K562 (cell line): ENCODE results near the gene DNASE1L3. TPM values are rescaled to one million over a fixed set of nuclear protein-coding genes. Genes with fewer than 3 reads are reported as not detected.

Source experiments
- ATF7 ChIP-seq: fragments of 450-650 bp; IDR thresholded peaks from 2 replicates; pipeline ENCODE4 v1.7.1; 2014; ENCODE audit warnings: mild to moderate bottlenecking, moderate library complexity
- CBX8 ChIP-seq: fragments of 200-600 bp; sonication (generic); IDR thresholded peaks from 2 replicates; pipeline ENCODE4 v1.6.1; 2012; ENCODE audit warnings: borderline replicate concordance, mixed run types, low read depth, mild to moderate bottlenecking, moderate library complexity, mixed read lengths, low read length, control low read depth, inconsistent platforms; ENCODE audit not compliant: poor library complexity, severe bottlenecking; ENCODE audit errors: extremely low read depth
- NBN ChIP-seq: fragments of 450-650 bp; IDR thresholded peaks from 2 replicates; pipeline ENCODE4 v1.6.1; 2016; ENCODE audit warnings: low read depth, mild to moderate bottlenecking
- RNF2 ChIP-seq: sonication (generic); IDR thresholded peaks from 2 replicates; pipeline ENCODE4 v1.6.1; 2016
- STAT5A ChIP-seq: IDR thresholded peaks from 2 replicates; pipeline ENCODE4 v1.6.1; 2012; ENCODE audit warnings: low read length, inconsistent platforms, borderline replicate concordance
- ZNF24 ChIP-seq: fragments of 450-650 bp; IDR thresholded peaks from 2 replicates; pipeline ENCODE4 v1.6.1; 2016
- ZNF57 ChIP-seq: fragments of 450-650 bp; formaldehyde crosslinking; IDR thresholded peaks from 2 replicates; pipeline ENCODE4 v1.4.0; 2020; ENCODE audit warnings: mild to moderate bottlenecking, moderate library complexity
- polyA plus RNA-seq, 8 experiments: library from polyadenylated mRNA; depleted of rRNA in 4 of 8; stranded (reverse) in 5 of 8; unstranded in 3 of 8; fragments of >200 nt; fragmentation: Nextera tagmentation in 2 of 8; fragmentation: Illumina TruSeq in 1 of 8; extraction: Ambion mirVana in 2 of 8; extraction: Trizol in 1 of 8; gene quantifications; 2 replicates each; pipeline versions ENCODE4 v1.2.1 to v1.2.3, GENCODE V29; 2011 to 2014; ENCODE audit warnings: inconsistent platforms in 1 of 8, missing spikeins in 1 of 8
- total RNA-seq, 7 experiments: library from RNA; depleted of rRNA in 6 of 7; stranded (reverse); fragments of >200 nt in 6 of 7; fragmentation: Illumina TruSeq in 2 of 7; extraction: Trizol in 2 of 7; gene quantifications; 2 replicates each; pipeline versions ENCODE4 v1.2.1 to v1.2.3, GENCODE V29; 2011 to 2021; ENCODE audit warnings: low replicate concordance in 1 of 7
- TF ChIP-seq, protein P1 (sequence below): sonication (generic); formaldehyde crosslinking; IDR thresholded peaks from 2 replicates; pipeline ENCODE4 v1.8.1; 2023; ENCODE audit warnings: mild to moderate bottlenecking, missing genetic modification reagents
- TF ChIP-seq, protein P2 (sequence below): fragments of 450-650 bp; IDR thresholded peaks from one replicate; pipeline ENCODE4 v1.6.1; 2018; ENCODE audit warnings: mild to moderate bottlenecking, moderate library complexity; ENCODE audit not compliant: partially characterized antibody
- TF ChIP-seq, protein P3 (sequence below), 2 experiments: IDR thresholded peaks; 2 replicates each; pipeline ENCODE4 v1.6.1; 2011; ENCODE audit warnings: borderline replicate concordance in 1 of 2, control low read depth in 1 of 2, low read depth in 1 of 2, low read length in 1 of 2, mild to moderate bottlenecking in 1 of 2, mixed read lengths in 1 of 2, moderate library complexity in 1 of 2; ENCODE audit not compliant: insufficient read depth in 1 of 2, insufficient read length in 1 of 2, poor library complexity in 1 of 2, severe bottlenecking in 1 of 2; ENCODE audit errors: extremely low read depth in 1 of 2
- TF ChIP-seq, protein P4 (sequence below): fragments of 450-650 bp; IDR thresholded peaks from 2 replicates; pipeline ENCODE4 v1.6.1; 2018; ENCODE audit not compliant: partially characterized antibody
- TF ChIP-seq, protein P5 (sequence below): sonication (generic); formaldehyde crosslinking; IDR thresholded peaks from 2 replicates; pipeline ENCODE4 v1.5.0; 2020; ENCODE audit warnings: missing genetic modification reagents
- TF ChIP-seq, protein P6 (sequence below), 3 experiments: fragments of 200-800 bp in 1 of 3; fragments of 250-450 bp in 1 of 3; fragments of 450-650 bp in 1 of 3; sonication (Bioruptor Pico) in 1 of 3; sonication (Bioruptor generic) in 1 of 3; formaldehyde crosslinking in 1 of 3; IDR thresholded peaks; 2 replicates each; pipeline versions ENCODE4 v1.6.1 to v1.8.0; 2016 to 2022; ENCODE audit warnings: mild to moderate bottlenecking in 2 of 3, missing genetic modification characterization in 2 of 3, missing compliant biosample characterization in 1 of 3, moderate library complexity in 1 of 3

Gene DNASE1L3
- total and polyA plus RNA-seq, 9 of the 15 experiments (the other 6 are each of a cell fraction or from before 2014, with no cell fraction given), result 0.06 TPM; not detected in 8

DNA sequence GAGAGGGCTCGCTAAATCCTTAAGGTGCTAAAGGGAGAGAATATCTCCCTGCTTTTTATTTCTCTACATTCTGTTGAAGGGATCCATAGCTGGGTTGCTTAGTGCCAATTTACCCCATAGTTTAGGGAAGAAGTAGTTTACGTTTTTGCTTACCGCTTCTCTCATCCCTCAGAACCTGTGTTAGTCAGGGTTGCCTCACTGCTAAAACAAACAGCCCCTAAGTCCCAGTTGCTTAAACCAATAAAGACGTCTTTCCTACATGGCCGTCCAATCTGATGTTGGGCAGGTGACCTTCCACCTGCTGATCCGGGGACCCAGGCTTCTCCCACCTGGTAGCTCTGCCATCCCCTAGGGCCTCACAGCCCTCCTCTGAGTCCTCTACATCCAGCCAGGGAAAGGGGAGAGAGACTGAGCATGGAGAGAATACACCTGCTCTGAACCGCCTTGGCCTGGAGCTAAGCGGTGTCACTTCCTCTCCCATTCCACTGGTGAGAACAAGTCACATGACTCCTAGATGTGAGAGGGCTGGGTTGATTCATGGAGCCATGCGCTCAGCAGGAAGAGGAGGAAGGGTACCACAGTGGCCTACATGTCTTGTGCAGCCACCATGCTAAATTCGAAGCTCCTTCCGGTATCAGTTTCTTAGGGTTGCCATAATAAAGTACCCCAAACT, 26.3 kb downstream of the DNASE1L3 start (continued):
- TF ChIP-seq, protein P1, sequence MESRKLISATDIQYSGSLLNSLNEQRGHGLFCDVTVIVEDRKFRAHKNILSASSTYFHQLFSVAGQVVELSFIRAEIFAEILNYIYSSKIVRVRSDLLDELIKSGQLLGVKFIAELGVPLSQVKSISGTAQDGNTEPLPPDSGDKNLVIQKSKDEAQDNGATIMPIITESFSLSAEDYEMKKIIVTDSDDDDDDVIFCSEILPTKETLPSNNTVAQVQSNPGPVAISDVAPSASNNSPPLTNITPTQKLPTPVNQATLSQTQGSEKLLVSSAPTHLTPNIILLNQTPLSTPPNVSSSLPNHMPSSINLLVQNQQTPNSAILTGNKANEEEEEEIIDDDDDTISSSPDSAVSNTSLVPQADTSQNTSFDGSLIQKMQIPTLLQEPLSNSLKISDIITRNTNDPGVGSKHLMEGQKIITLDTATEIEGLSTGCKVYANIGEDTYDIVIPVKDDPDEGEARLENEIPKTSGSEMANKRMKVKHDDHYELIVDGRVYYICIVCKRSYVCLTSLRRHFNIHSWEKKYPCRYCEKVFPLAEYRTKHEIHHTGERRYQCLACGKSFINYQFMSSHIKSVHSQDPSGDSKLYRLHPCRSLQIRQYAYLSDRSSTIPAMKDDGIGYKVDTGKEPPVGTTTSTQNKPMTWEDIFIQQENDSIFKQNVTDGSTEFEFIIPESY (CRISPR knock-in tag), result no peak
- TF ChIP-seq RNF2, result no peak
- no peak for TF ChIP-seq ZNF24
- TF ChIP-seq, protein P2, sequence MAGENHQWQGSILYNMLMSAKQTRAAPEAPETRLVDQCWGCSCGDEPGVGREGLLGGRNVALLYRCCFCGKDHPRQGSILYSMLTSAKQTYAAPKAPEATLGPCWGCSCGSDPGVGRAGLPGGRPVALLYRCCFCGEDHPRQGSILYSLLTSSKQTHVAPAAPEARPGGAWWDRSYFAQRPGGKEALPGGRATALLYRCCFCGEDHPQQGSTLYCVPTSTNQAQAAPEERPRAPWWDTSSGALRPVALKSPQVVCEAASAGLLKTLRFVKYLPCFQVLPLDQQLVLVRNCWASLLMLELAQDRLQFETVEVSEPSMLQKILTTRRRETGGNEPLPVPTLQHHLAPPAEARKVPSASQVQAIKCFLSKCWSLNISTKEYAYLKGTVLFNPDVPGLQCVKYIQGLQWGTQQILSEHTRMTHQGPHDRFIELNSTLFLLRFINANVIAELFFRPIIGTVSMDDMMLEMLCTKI, result no peak
- TF ChIP-seq, protein P3, sequence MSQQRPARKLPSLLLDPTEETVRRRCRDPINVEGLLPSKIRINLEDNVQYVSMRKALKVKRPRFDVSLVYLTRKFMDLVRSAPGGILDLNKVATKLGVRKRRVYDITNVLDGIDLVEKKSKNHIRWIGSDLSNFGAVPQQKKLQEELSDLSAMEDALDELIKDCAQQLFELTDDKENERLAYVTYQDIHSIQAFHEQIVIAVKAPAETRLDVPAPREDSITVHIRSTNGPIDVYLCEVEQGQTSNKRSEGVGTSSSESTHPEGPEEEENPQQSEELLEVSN (IDR thresholded peaks at IDR 0.05; ENCODE audit: borderline replicate concordance in 1 of 2, extremely low read depth in 1 of 2, insufficient read depth in 1 of 2, insufficient read length in 1 of 2, low read depth in 1 of 2, low read length in 1 of 2, poor library complexity in 1 of 2, severe bottlenecking in 1 of 2), result peak in 1 of 2 experiments; percentile 29
- TF ChIP-seq STAT5A, result no peak
- TF ChIP-seq NBN, result no peak
- no peak for TF ChIP-seq ZNF57
- TF ChIP-seq, protein P4, sequence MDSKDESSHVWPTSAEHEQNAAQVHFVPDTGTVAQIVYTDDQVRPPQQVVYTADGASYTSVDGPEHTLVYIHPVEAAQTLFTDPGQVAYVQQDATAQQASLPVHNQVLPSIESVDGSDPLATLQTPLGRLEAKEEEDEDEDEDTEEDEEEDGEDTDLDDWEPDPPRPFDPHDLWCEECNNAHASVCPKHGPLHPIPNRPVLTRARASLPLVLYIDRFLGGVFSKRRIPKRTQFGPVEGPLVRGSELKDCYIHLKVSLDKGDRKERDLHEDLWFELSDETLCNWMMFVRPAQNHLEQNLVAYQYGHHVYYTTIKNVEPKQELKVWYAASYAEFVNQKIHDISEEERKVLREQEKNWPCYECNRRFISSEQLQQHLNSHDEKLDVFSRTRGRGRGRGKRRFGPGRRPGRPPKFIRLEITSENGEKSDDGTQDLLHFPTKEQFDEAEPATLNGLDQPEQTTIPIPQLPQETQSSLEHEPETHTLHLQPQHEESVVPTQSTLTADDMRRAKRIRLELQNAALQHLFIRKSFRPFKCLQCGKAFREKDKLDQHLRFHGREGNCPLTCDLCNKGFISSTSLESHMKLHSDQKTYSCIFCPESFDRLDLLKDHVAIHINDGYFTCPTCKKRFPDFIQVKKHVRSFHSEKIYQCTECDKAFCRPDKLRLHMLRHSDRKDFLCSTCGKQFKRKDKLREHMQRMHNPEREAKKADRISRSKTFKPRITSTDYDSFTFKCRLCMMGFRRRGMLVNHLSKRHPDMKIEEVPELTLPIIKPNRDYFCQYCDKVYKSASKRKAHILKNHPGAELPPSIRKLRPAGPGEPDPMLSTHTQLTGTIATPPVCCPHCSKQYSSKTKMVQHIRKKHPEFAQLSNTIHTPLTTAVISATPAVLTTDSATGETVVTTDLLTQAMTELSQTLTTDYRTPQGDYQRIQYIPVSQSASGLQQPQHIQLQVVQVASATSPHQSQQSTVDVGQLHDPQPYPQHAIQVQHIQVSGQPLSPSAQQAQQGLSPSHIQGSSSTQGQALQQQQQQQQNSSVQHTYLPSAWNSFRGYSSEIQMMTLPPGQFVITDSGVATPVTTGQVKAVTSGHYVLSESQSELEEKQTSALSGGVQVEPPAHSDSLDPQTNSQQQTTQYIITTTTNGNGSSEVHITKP, result no peak
- TF ChIP-seq, protein P5, sequence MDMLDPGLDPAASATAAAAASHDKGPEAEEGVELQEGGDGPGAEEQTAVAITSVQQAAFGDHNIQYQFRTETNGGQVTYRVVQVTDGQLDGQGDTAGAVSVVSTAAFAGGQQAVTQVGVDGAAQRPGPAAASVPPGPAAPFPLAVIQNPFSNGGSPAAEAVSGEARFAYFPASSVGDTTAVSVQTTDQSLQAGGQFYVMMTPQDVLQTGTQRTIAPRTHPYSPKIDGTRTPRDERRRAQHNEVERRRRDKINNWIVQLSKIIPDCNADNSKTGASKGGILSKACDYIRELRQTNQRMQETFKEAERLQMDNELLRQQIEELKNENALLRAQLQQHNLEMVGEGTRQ (CRISPR knock-in tag), result peak; percentile 27; the same call in 1 of the 2 replicates
- TF ChIP-seq ATF7, result no peak
- TF ChIP-seq, protein P6, sequence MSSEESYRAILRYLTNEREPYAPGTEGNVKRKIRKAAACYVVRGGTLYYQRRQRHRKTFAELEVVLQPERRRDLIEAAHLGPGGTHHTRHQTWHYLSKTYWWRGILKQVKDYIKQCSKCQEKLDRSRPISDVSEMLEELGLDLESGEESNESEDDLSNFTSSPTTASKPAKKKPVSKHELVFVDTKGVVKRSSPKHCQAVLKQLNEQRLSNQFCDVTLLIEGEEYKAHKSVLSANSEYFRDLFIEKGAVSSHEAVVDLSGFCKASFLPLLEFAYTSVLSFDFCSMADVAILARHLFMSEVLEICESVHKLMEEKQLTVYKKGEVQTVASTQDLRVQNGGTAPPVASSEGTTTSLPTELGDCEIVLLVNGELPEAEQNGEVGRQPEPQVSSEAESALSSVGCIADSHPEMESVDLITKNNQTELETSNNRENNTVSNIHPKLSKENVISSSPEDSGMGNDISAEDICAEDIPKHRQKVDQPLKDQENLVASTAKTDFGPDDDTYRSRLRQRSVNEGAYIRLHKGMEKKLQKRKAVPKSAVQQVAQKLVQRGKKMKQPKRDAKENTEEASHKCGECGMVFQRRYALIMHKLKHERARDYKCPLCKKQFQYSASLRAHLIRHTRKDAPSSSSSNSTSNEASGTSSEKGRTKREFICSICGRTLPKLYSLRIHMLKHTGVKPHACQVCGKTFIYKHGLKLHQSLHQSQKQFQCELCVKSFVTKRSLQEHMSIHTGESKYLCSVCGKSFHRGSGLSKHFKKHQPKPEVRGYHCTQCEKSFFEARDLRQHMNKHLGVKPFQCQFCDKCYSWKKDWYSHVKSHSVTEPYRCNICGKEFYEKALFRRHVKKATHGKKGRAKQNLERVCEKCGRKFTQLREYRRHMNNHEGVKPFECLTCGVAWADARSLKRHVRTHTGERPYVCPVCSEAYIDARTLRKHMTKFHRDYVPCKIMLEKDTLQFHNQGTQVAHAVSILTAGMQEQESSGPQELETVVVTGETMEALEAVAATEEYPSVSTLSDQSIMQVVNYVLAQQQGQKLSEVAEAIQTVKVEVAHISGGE (CRISPR knock-in tag; IDR thresholded peaks at IDR 0.05), result no peak
- TF ChIP-seq CBX8, result no peak
